Osteocyte (in vitro differentiated cells): ENCODE measurements around the gene KIF4A. TPM values are rescaled to one million over a fixed set of nuclear protein-coding genes. Genes with fewer than 3 reads are reported as not detected.

ENCODE experiments used
- DNase-seq: peaks from one replicate; pipeline ENCODE4 v3.0.0; 2021; ENCODE audit warnings: mixed read lengths; ENCODE audit not compliant: unreplicated experiment; ENCODE audit errors: extremely low spot score
- H3K27ac Mint-ChIP-seq: one replicate; pipeline ENCODE4 v1.8.0; 2021; ENCODE audit warnings: mild to moderate bottlenecking, mixed read lengths; ENCODE audit not compliant: unreplicated experiment
- H3K27me3 Mint-ChIP-seq: one replicate; pipeline ENCODE4 v1.8.0; 2021; ENCODE audit warnings: mixed read lengths; ENCODE audit not compliant: unreplicated experiment
- H3K36me3 Mint-ChIP-seq: one replicate; pipeline ENCODE4 v1.8.0; 2021; ENCODE audit warnings: mixed read lengths; ENCODE audit not compliant: unreplicated experiment
- H3K4me1 Mint-ChIP-seq: one replicate; pipeline ENCODE4 v1.8.0; 2021; ENCODE audit warnings: mixed read lengths; ENCODE audit not compliant: unreplicated experiment
- H3K4me3 Mint-ChIP-seq: one replicate; pipeline ENCODE4 v1.8.0; 2021; ENCODE audit warnings: mild to moderate bottlenecking, moderate library complexity, mixed read lengths; ENCODE audit not compliant: unreplicated experiment
- H3K9me3 Mint-ChIP-seq: one replicate; pipeline ENCODE4 v1.8.0; 2021; ENCODE audit warnings: mixed read lengths; ENCODE audit not compliant: unreplicated experiment
- total RNA-seq: library from RNA; stranded (reverse); gene quantifications from 2 replicates; pipeline ENCODE4 v1.2.1, GENCODE V29; 2021
- TF ChIP-seq, protein P1 (sequence below): fragments of 200-600 bp; sonication (generic); IDR thresholded peaks from 2 replicates; pipeline ENCODE4 v1.5.0; 2021; ENCODE audit warnings: antibody characterized with exemption, mild to moderate bottlenecking, moderate library complexity

The KIF4A gene
- total RNA-seq, 1 donor from 2014 or later = 6.1 TPM

DNA sequence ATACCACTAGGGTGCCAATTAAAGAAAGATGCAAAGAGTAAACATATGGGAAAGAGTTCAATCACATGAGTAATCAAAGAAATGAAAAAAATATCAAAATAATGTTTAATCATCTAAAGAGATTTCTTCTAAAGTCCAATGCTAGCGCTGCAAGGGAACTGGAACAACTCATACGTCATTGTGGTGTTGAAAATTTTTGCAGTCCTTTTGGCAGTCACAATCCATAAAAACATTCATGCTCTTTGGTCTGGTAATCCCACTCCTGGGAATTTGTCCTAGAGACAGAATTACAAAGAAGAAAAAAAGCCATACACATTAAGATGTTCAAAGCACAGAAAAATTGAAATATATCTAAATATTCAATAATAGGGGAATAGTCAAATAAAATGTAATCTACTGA lies 34.5 kb upstream of the KIF4A start:
- Mint-ChIP-seq H3K27ac (no peak overlapping the region), H3K36me3 (peaks cover 2% of the 10 kb centered on the region), H3K4me3 (no peak overlapping the region), H3K4me1 (no peaks in the 10 kb centered on the region), H3K9me3 (peaks cover 17% of the 10 kb centered on the region), H3K27me3 (peaks cover 2% of the 10 kb centered on the region)
- TF ChIP-seq, protein P1, sequence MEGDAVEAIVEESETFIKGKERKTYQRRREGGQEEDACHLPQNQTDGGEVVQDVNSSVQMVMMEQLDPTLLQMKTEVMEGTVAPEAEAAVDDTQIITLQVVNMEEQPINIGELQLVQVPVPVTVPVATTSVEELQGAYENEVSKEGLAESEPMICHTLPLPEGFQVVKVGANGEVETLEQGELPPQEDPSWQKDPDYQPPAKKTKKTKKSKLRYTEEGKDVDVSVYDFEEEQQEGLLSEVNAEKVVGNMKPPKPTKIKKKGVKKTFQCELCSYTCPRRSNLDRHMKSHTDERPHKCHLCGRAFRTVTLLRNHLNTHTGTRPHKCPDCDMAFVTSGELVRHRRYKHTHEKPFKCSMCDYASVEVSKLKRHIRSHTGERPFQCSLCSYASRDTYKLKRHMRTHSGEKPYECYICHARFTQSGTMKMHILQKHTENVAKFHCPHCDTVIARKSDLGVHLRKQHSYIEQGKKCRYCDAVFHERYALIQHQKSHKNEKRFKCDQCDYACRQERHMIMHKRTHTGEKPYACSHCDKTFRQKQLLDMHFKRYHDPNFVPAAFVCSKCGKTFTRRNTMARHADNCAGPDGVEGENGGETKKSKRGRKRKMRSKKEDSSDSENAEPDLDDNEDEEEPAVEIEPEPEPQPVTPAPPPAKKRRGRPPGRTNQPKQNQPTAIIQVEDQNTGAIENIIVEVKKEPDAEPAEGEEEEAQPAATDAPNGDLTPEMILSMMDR = no peak
- DNase-seq = no peak

DNA sequence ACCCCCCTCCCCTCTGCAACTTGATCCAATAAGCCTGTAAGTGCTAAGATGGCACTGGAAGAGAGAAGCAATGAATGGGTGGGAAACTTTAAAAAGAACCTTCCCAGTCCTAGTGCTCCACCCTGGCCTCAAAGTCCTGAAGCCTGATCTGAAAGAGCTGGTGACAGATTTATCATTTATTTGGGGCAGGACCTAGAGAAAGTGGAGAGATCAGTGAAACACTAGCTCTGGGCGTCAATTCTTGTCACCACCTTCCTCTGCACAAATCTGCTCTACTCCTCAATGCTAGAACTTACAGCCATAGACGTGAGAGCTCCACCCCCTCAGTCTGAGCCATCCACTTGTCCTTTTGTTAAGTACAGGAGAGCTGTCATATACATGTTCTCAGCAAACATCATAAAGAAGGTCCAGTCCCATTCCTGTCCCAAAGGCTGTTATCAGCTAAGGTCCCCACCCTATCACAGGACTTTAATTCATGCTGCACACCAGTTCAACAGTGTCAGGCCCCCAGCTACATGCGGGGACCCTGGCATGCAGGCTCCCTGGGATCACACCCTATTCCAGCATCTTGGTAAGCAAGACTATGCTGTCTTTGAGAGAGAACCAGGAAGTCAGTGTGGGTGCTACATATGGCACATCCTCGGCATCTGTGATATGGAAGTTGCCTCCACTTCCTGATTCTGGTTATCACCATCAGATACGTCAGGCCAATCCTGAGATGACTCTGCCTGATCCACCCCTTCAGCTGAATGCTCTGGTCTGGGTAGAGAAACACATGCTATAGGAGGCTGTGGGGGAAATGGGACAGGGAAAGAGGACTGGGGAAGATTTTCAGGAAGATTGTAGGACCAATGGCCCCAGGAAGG lies 32.2 kb upstream of the KIF4A start:
- DNase-seq = no peak
- TF ChIP-seq, protein P1 = no peak
- Mint-ChIP-seq H3K9me3 (peaks cover 13% of the 10 kb centered on the region), H3K27ac (no peak overlapping the region), H3K4me1 (no peaks in the 10 kb centered on the region), H3K27me3 (no peaks in the 10 kb centered on the region), H3K36me3 (no peaks in the 10 kb centered on the region), H3K4me3 (no peak overlapping the region)

DNA sequence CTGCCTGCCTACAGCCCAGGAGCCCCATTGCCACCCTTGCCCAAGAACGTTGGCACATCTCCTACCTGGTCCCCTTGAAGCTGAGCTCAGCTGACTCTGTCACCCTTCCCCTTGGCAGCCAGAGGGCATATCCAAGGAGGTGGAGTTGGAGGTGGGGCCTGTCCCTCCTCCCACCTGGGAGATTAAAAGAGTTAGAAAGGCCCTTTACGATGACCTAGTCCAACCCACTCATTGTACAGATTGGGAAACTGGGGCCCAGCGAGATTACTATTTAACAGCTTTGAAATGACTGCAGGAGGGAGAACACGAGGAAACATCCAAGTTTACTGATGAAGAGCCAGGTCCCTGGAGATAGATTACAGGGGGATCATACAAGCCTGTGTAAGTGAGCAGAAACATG lies 29.8 kb upstream of the KIF4A start, which contains the start of gene P2RY4:
Gene P2RY4, minus strand, starts transcription at position 101 of the 400 bp plus-strand sequence. CDS start 580 bp downstream, outside the sequence.
- Mint-ChIP-seq H3K27ac (no peak within 1 kb of the TSS), H3K9me3 (peaks cover under 1% of the 10 kb centered on the region), H3K4me3 (no peak within 1 kb of the TSS), H3K27me3 (no peaks in the 10 kb centered on the region), H3K36me3 (no peaks in the 10 kb centered on the region), H3K4me1 (no peaks in the 10 kb centered on the region)
- TF ChIP-seq, protein P1 = no peak
- no peak for DNase-seq

DNA sequence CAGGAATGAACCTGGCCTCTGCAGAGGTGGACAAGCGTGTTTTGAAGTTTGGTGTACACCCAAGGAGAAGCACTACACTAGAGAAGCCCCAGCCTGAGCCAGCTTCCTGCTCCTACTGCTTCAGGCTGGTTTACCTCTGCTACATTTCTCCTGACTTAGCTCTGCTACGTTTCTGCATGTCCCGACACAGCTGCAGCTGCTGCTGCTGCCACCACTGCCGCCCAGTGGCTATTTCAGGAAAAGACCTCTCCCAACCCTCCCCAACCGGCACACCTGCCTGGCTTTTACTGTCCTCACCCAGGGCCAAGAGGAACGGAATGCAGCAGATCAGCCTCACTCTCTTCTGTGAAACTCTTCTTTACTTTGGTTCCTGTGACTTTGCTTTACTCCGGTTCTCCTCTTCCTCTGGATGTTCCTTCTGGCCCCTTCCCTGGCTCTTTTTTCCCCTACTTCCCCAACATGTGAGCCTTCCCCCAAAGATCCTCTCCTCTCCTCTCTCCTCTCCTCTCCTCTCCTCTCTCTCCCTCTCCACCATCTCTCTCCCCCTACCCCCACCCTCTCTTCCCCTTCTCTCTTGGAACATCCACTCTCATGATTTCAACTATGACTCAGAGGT lies 26.8 kb upstream of the KIF4A start:
- H3K27ac Mint-ChIP-seq = no peak overlapping the region
- no peak overlapping the region for H3K4me3 Mint-ChIP-seq
- TF ChIP-seq, protein P1 = peak; percentile 50
- no peaks in the 10 kb centered on the region for H3K27me3 Mint-ChIP-seq
- no peak for DNase-seq
- no peaks in the 10 kb centered on the region for H3K4me1 Mint-ChIP-seq
- no peaks in the 10 kb centered on the region for H3K36me3 Mint-ChIP-seq
- H3K9me3 Mint-ChIP-seq = peaks cover 11% of the 10 kb centered on the region

DNA sequence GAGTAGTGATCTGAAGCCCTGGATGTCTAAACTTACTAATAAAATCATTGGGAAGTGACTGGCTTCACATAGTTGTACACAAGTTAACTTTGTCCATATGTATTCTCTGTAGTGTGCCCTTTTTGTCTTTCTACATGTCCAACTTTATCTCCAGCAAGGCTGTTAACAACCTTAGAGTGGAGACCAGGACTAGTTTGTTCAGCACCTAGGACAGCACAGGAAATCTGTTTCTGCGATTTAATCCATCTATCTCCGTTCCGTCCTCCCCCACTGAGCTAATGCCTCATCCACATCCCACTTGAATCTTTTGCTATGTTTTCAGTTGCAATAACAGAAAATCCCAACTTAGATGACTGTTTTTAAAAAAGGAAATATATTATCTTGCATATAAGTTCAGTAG lies 25.1 kb upstream of the KIF4A start:
- TF ChIP-seq, protein P1 = no peak
- H3K4me1 Mint-ChIP-seq = no peaks in the 10 kb centered on the region
- peaks cover 11% of the 10 kb centered on the region for H3K9me3 Mint-ChIP-seq
- no peak overlapping the region for H3K27ac Mint-ChIP-seq
- H3K36me3 Mint-ChIP-seq = no peaks in the 10 kb centered on the region
- no peak overlapping the region for H3K4me3 Mint-ChIP-seq
- H3K27me3 Mint-ChIP-seq = no peaks in the 10 kb centered on the region
- no peak for DNase-seq
